Measurements from ENCODE around the gene CCNO.

Gene CCNO

DNA sequence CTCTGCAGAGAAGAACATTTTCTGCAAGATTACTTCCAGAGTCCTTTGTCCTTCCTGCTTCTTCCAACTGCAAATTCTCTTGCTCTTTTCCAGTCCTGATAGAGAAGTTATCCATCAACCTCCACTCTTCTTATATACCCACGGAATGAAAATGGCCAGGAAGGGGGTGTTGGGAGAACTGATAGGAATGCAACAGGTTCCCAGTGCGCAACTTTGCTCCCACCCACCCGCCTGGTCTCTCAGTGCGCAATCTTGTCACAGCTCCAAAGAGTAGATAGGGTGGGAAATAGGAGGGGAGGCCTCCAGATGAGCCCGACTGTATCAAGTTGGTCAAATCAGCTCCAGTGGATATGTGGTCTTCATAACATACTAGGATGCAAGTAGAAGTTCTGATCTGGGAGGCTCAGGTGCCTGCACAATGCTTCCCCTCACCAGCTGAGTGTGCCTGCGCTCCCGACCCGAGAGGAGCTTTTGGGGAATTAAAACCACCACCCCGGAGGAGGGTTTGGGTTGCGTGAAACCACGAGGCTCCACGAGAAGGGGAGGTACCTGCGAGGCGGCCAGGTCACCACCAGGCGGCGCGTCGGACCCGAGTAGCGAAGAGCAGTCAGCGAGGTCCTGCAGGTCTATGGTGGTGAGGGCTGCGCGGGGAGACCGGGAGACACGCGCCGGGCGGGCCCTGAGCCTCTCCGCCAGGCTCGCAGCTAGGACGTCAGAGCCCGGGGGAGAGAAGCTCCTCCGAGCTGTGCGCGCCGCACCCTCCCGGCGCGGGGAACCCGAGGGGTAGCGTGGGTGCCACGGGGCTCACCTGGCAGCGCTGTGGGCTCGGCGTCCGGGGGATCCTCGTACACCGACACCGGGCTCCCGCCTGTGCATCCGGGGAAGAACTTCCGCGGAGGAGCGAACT is 7.1 kb downstream of the CCNO start:
- no peaks in the 10 kb centered on the region for H3K36me3 ChIP-seq
- H3K4me3 ChIP-seq (ENCODE audit: low read depth, low read length): peak overlapping the region; percentile 58
- DNase-seq: peak; percentile 92
- TF ChIP-seq, protein P1, sequence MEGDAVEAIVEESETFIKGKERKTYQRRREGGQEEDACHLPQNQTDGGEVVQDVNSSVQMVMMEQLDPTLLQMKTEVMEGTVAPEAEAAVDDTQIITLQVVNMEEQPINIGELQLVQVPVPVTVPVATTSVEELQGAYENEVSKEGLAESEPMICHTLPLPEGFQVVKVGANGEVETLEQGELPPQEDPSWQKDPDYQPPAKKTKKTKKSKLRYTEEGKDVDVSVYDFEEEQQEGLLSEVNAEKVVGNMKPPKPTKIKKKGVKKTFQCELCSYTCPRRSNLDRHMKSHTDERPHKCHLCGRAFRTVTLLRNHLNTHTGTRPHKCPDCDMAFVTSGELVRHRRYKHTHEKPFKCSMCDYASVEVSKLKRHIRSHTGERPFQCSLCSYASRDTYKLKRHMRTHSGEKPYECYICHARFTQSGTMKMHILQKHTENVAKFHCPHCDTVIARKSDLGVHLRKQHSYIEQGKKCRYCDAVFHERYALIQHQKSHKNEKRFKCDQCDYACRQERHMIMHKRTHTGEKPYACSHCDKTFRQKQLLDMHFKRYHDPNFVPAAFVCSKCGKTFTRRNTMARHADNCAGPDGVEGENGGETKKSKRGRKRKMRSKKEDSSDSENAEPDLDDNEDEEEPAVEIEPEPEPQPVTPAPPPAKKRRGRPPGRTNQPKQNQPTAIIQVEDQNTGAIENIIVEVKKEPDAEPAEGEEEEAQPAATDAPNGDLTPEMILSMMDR (IDR thresholded peaks at IDR 0.05; ENCODE audit: low read depth, low read length): peak; percentile 96
- H3K27me3 ChIP-seq (ENCODE audit: insufficient read depth, low read depth, severe bottlenecking): peaks cover 42% of the 10 kb centered on the region
- no peaks in the 10 kb centered on the region for H3K9me3 ChIP-seq (ENCODE audit: severe bottlenecking)
- no peak overlapping the region for H3K27ac ChIP-seq

DNA sequence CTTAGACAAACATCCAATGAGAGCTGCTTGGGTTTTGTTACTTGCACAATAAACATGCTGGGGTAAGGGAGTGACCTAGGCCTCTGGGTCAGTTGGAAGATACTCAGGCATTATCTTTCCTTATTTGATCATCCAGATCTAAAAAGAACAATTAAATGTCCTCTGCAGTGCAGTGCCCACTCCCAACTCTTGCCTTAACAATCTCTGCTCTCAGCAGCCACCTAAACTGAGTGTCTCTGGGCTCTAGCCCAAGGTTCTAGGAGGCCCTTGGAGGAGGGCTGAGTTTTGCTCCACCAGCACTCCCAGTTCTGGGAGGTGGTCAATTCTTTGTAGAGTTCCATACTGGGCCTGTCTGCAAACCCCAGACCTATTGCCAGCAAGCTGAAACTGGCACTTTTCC is 8.1 kb downstream of the CCNO start:
- TF ChIP-seq, protein P1 (IDR thresholded peaks at IDR 0.05; ENCODE audit: low read depth, low read length): no peak
- Histone ChIP-seq H3K27me3 (ENCODE audit: insufficient read depth, low read depth, severe bottlenecking) (peaks cover 32% of the 10 kb centered on the region), H3K36me3 (no peaks in the 10 kb centered on the region), H3K9me3 (ENCODE audit: severe bottlenecking) (no peaks in the 10 kb centered on the region), H3K4me3 (ENCODE audit: low read depth, low read length) (no peak overlapping the region), H3K27ac (no peak overlapping the region)
- no peak for DNase-seq

DNA sequence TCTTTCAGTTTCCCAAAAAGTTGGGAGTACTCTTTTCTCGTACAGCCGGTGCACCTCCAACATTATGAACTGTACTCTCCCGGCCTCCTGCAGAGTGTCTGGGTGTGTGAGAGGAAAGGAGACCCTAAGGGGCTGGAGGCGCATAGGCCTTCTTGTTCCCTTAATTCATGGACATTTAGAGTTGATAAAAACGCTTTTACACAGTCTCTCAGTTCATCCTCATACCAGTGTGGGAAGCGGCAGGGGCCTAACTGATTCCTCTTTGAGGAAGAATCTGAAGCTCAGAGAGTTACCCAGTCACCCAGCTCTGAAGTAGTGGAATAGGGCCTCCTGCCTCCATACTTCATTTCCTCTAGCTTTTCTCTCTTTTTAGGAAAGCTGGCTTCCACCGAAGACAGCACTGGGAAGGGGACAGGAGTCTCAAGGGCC is 9.6 kb downstream of the CCNO start:
- DNase-seq: no peak
- no peaks in the 10 kb centered on the region for H3K36me3 ChIP-seq
- no peak overlapping the region for H3K27ac ChIP-seq
- no peak overlapping the region for H3K4me3 ChIP-seq (ENCODE audit: low read depth, low read length)
- no peaks in the 10 kb centered on the region for H3K9me3 ChIP-seq (ENCODE audit: severe bottlenecking)
- peaks cover 19% of the 10 kb centered on the region for H3K27me3 ChIP-seq (ENCODE audit: insufficient read depth, low read depth, severe bottlenecking)
- TF ChIP-seq, protein P1 (IDR thresholded peaks at IDR 0.05; ENCODE audit: low read depth, low read length): no peak

DNA sequence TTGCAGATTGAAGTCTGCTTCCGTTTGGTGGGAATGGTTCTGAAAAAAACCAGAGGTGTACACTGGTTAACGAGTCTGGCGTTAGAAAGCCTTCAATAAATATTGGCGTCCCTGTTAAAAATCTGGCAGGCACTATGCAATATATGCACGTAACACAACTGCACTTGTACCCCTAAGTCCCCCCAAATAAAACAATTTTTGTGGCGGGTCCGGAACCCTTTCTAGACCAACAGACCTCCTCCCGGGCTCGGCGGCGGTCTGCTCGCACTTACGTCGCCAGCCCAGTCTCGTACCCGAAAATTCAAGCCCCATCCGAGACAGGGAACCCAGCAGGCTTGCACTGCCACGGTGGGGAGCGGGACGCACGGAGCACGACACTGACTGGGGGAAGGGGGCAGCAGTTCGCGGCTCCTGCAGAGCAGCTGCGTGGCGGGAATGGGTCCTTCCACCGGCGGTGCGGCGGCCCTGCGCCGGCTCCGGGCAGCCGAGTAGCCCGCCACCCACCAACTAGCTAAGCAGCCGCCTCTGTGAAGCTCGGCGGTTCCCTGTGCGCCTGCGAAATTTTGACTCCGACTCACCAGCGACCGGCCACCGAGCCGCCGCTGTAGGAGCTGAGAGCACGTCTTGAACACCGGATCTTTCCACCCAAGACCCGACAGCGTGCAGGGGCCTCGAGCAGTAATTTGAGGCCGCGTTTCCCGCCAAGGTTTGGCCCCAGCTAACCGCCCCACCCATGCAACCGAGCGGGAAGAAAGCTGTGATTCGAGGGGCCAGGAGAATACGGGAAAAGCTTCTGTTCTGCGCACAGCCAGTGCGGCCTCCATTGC is 10.2 kb downstream of the CCNO start:
- DNase-seq: no peak
- Histone ChIP-seq H3K4me3 (ENCODE audit: low read depth, low read length) (no peak overlapping the region), H3K36me3 (no peaks in the 10 kb centered on the region), H3K27ac (no peak overlapping the region), H3K9me3 (ENCODE audit: severe bottlenecking) (no peaks in the 10 kb centered on the region), H3K27me3 (ENCODE audit: insufficient read depth, low read depth, severe bottlenecking) (peaks cover 13% of the 10 kb centered on the region)
- TF ChIP-seq, protein P1 (IDR thresholded peaks at IDR 0.05; ENCODE audit: low read depth, low read length): no peak

DNA sequence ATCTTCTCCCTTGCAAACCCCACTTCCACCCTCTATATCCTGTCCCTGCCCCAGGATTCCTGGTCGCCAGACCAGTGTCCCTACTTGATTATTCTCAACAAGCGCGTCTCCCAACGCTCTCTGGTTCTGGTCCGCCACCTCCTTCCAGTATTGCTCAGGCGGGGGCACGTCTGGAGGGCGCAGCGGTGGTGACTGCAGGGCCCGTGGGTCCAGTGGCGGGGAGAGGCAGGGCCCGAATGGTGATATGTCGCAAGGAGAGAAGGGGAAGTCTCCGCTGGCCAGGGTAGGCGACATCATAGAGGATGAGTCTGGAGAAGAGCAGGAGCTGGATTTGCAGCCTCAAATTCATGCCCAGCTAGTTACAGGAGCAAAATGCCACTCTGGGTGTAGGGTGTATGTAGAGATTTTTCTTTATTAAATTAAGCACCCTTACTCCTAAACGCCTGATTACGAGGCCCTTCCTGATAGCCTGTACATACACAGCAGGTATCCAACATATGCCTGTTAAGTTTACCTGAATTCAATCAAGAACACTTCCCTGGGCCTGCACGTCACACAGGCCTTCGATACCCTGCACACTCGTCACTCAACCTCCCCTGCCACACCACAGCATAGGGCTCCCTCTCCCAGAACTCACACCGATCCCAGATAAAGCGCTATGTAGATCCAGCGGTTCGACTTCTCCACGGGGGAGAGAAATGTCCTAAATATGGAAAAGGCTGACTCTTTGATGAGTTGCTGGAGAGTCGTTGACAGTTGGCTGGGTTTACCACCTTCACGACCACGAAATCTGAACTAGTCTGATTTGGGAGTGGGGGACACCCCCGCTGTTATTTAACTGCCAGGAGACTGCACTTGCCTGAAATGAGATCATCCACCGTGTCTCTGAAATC is 11.1 kb downstream of the CCNO start:
- TF ChIP-seq, protein P1 (IDR thresholded peaks at IDR 0.05; ENCODE audit: low read depth, low read length): no peak
- Histone ChIP-seq H3K36me3 (no peaks in the 10 kb centered on the region), H3K27ac (no peak overlapping the region), H3K9me3 (ENCODE audit: severe bottlenecking) (no peaks in the 10 kb centered on the region), H3K4me3 (ENCODE audit: low read depth, low read length) (no peak overlapping the region), H3K27me3 (ENCODE audit: insufficient read depth, low read depth, severe bottlenecking) (peaks cover 4% of the 10 kb centered on the region)
- no peak for DNase-seq
